Measurements from ENCODE around the gene NR3C2. TPM values are rescaled to one million over a fixed set of nuclear protein-coding genes. Genes with fewer than 3 reads are reported as not detected.

Gene NR3C2
- total RNA-seq, 4 donors from 2014 or later = 33.0 to 128 (median 118) TPM

DNA sequence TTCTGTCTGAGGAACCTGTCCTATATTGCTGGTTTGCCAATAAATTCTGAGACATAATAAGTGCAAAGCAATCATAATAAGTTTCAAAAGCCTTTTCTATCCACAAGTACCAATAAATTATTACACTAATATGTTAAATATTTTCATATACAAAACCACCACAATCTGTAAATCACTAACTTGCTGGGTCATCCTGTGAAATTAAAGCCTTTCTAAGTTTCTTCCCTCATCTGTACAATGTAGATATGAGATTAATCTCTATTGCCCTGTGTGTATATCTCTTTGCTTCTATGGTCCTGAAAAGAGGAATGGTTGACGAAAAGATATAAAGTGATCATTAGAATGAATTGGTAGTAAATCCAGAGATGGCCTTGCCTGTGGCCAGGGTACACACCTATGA is 231.6 kb downstream of the NR3C2 start:
- H3K27me3 ChIP-seq = no peaks in the 10 kb centered on the region
- no peak overlapping the region for H3K27ac ChIP-seq
- TF ChIP-seq POLR2A (IDR thresholded peaks at IDR 0.05) = no peak
- TF ChIP-seq, protein P1, sequence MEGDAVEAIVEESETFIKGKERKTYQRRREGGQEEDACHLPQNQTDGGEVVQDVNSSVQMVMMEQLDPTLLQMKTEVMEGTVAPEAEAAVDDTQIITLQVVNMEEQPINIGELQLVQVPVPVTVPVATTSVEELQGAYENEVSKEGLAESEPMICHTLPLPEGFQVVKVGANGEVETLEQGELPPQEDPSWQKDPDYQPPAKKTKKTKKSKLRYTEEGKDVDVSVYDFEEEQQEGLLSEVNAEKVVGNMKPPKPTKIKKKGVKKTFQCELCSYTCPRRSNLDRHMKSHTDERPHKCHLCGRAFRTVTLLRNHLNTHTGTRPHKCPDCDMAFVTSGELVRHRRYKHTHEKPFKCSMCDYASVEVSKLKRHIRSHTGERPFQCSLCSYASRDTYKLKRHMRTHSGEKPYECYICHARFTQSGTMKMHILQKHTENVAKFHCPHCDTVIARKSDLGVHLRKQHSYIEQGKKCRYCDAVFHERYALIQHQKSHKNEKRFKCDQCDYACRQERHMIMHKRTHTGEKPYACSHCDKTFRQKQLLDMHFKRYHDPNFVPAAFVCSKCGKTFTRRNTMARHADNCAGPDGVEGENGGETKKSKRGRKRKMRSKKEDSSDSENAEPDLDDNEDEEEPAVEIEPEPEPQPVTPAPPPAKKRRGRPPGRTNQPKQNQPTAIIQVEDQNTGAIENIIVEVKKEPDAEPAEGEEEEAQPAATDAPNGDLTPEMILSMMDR (IDR thresholded peaks at IDR 0.05) = no peak
- no peaks in the 10 kb centered on the region for H3K36me3 ChIP-seq
- no peaks in the 10 kb centered on the region for H3K9me3 ChIP-seq
- H3K4me3 ChIP-seq = no peak overlapping the region
- no peaks in the 10 kb centered on the region for H3K4me1 ChIP-seq
- no peak for DNase-seq

DNA sequence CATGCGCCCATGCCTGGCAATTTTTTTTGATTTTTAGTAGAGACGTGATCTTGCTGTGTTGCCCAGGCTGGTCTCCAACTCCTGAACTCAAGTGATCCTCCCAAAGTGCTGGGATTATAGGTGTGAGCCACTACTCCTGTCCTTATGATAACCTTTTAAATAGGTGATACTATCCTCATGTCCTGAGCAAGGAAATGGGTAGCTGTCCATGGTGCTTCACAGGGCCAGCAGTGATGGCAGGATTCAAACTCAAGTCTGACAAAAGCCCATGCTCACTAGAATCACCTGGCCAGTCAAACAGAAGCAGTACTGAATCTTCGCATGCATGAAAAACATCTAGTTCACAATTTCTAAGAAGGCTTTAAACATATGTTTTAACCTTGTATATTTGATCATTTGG is 235.1 kb downstream of the NR3C2 start:
- DNase-seq = no peak
- Histone ChIP-seq H3K27ac (no peak overlapping the region), H3K27me3 (no peaks in the 10 kb centered on the region), H3K36me3 (no peaks in the 10 kb centered on the region), H3K4me1 (peaks cover 0 to 17% (median 0%) of the 10 kb centered on the region in 4 donors), H3K4me3 (no peak overlapping the region), H3K9me3 (no peaks in the 10 kb centered on the region)
- TF ChIP-seq, protein P1 (IDR thresholded peaks at IDR 0.05) = no peak
- no peak for TF ChIP-seq POLR2A (IDR thresholded peaks at IDR 0.05)

DNA sequence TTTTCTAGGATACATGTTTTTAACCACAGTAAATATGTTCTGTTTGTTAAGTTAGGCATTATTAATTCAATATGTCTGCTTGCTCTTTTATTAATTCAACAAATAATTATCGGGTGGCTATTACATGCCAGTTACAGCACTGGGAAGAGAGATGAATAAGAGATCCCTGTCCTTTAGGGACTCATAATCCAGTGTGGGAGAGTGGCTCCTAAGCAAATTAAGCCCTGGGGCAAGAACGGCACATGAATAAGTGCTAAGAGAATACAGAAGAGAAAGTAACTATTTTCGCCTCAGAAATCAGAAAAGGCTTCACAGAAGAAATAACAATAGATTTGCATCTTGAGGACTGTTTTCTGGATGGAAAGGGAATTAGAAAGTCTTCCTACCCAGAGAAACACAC is 236.7 kb downstream of the NR3C2 start:
- peaks cover 0 to 17% (median 0%) of the 10 kb centered on the region in 4 donors for H3K4me1 ChIP-seq
- no peak overlapping the region for H3K27ac ChIP-seq
- no peaks in the 10 kb centered on the region for H3K36me3 ChIP-seq
- no peak overlapping the region for H3K4me3 ChIP-seq
- DNase-seq = no peak
- H3K27me3 ChIP-seq = no peaks in the 10 kb centered on the region
- no peaks in the 10 kb centered on the region for H3K9me3 ChIP-seq
- no peak for TF ChIP-seq POLR2A (IDR thresholded peaks at IDR 0.05)

DNA sequence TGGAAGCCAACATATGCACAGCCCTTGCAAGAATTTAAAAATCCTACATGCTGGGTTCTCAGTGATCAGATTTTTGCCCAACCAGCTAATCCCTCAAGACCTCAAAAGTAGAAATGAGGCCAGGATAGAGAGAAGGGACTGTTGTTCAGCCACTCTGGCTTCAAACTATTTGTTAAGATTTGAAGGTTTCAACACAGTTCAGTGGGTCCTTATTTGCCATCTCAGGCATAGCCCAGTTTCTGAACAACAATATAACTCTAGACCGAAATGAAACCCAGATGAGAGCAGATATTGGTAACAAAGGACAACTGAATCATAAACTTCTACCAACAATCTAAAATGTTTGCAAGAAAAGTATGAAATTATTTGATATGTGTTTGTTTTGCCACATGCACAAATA is 237.3 kb downstream of the NR3C2 start:
- Histone ChIP-seq H3K4me1 (peaks cover 0 to 17% (median 0%) of the 10 kb centered on the region in 4 donors), H3K9me3 (no peaks in the 10 kb centered on the region), H3K36me3 (no peaks in the 10 kb centered on the region), H3K27ac (no peak overlapping the region), H3K27me3 (no peaks in the 10 kb centered on the region), H3K4me3 (no peak overlapping the region)
- no peak for DNase-seq
- TF ChIP-seq POLR2A (IDR thresholded peaks at IDR 0.05) = no peak
- TF ChIP-seq, protein P1 (IDR thresholded peaks at IDR 0.05) = no peak

DNA sequence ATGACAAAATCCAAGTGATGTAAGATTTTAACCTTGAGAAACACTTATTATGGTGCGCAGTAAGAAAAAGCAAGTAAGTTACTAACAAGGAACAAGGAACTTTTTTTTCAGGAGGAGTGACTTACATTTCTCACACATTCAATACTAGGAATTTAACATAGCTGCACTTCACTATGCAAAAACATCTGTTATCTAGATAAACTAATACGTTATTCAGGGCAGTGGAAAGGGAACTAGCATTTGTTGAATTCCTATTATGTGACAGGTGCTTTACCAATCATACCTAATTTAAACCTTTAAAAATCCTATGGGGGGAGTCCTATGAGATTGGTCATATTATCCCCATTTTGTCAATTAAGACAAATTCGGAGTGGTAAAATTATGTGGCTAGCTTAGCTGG is 238.0 kb downstream of the NR3C2 start:
- Histone ChIP-seq H3K4me3 (no peak overlapping the region), H3K4me1 (peaks cover 0 to 17% (median 0%) of the 10 kb centered on the region in 4 donors), H3K27ac (no peak overlapping the region), H3K27me3 (no peaks in the 10 kb centered on the region), H3K36me3 (no peaks in the 10 kb centered on the region), H3K9me3 (no peaks in the 10 kb centered on the region)
- no peak for DNase-seq
- TF ChIP-seq, protein P1 (IDR thresholded peaks at IDR 0.05) = no peak
- no peak for TF ChIP-seq POLR2A (IDR thresholded peaks at IDR 0.05)

- TF ChIP-seq, protein P1 (IDR thresholded peaks at IDR 0.05) = no peak
- TF ChIP-seq POLR2A (IDR thresholded peaks at IDR 0.05) = no peak
- H3K27me3 ChIP-seq = no peaks in the 10 kb centered on the region
- peak overlapping the region in 1 of 4 donors; percentile 35 for H3K27ac ChIP-seq
- no peaks in the 10 kb centered on the region for H3K9me3 ChIP-seq
- H3K4me1 ChIP-seq = peaks cover 0 to 17% (median 0%) of the 10 kb centered on the region in 4 donors
- H3K4me3 ChIP-seq = no peak overlapping the region
- no peaks in the 10 kb centered on the region for H3K36me3 ChIP-seq
- DNase-seq = no peak
Measured at GRCh38 chr4:148203056-148203898, 238.9 kb downstream of the NR3C2 start.
